NAMALWA (cell line): ENCODE data around the gene STK40.

Source experiments
- DNase-seq: peaks from one replicate; pipeline ENCODE4 v3.0.0-alpha.2; 2015; ENCODE audit warnings: low spot score

STK40 gene

DNA sequence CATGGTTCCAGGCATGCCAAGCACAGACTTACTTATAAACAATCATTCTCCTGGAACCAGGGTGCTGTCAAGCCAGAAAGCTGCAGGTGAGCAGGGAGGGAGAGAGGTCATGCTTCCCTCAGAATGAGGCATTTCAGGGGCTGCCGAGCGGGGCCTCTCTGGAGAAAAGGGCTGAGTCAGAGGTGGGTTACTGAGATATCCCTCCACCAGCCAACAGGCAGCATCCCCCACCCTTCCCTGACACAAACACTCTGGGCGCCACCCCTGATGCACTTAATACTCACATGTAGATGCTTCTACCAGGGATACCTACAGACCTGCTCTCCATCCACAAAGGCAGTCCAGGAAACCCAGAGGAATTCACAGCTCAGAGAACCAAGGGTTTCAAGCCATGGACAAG lies 13.1 kb downstream of the STK40 start:
- no peak for DNase-seq

DNA sequence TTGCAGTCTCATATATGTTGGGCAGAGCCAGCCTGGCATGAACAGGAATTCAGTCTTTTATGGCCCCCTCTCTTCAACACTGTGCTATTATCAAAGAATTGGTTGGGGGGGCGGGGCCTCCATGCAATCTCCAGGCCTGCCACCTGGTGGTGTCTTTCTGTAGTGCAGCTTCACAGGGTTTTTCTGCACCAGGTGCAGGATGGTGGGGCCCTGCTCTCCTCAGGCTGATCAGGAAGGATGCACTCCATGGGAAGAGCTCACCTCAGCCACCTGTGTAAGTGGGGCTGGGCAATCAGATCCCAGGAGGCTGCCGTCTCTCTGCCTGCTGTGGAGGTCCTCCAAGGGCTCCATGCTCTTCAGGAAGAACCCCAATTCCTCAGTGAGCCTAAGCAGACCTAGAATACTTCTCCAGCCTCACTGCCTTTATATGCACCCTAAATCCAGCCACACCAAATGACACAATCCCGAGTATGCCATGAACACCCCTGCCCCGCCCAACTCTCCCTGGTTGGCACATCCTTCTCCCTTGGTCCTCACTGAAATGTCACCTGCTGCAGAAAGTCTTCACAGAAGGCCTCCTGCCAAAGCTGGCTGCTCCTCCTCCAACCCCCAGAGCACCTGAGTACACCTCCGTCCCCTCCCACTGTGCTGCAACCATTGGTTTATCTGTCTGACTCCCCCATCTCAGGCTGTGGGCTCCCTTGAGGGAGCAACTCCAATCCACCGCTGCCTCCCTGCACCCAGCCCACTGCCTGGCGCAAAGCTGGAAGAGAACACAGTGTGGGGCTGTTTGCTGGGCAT lies 16.5 kb downstream of the STK40 start:
- peak; percentile 87 for DNase-seq

DNA sequence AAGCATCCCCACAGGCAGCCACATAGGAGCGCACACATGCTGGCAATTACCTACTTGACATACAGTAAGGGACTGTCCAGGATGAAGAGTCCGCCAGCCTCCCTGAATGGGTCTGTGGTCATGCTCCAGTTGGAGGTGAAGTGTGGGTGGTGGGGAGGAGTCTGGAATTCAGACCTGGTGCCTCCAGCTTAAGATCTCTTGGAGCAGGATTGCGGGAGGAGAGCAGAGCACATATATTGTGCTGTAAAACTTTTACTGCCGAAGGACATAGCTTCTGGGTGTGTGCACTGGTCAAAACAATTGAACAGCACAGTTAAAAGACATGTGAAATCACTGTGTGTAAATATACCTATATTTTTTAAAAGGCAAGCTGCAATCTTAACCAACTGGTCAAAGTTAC lies 17.9 kb downstream of the STK40 start:
- DNase-seq: no peak

DNA sequence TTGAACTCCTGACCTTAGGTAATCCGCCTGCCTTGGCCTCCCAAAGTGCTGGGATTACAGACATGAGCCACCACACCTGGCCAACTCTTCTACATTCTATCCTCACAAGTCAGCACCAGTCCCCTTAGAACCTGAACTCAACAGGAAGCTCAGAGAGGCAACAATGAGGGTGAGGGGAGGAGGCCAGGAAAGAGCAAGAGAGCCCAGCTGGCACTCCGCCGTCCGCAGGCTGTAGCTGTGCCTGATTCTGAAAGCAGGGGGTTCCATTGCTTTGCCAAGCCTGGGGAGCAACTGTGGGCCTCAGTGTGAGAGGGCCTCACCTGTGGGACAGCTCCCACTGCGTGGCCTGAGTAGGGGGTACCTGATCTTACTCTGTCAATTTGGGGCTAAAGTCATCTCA lies 18.7 kb downstream of the STK40 start:
- DNase-seq: no peak

DNA sequence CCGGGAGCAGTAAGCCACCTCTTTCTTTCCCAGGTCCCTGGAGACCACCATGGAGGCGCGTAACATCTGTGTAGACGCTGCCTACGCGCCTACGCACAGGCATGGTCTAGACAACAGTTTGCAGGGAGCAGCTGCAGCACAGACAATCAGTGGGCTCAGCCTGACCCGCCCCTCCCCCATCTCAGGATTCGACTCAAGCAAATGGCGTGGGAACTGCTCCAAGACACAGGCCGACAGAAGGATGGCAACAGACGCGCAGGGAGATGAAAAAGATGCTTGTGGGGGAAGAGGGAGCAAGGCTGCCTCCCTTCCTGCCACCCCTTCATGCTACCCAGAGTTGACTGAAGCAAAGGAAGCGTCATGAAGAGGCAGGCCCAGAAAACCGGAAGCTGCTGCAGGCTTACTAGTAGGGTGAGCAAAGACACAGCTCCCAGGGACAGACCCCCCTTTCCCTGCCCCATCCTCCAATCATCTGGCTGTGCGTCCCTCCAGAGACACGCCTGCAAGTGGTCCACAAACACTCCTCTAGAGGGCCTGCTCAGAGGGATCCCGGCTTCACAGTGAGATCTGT lies 19.5 kb downstream of the STK40 start:
- DNase-seq: no peak

DNA sequence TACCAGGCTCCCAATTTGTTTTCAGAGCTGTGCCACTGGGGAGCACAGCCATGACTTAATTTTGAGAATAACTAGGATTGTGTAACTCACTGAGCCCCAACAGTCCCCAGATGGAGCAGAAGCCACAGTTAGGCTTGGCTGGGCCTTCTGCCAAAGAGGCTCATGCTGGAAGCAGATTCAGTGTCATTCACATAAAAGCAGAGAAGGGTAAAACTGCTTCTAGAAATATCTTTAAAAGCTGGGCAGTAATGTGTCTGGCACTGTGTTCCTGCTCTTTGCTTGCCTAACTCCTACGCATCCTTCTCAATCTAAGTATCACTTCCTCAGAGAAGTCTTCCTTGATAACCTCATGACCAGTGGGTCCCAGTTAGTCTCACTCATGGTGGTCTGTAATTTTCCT lies 20.3 kb downstream of the STK40 start:
- no peak for DNase-seq

DNA sequence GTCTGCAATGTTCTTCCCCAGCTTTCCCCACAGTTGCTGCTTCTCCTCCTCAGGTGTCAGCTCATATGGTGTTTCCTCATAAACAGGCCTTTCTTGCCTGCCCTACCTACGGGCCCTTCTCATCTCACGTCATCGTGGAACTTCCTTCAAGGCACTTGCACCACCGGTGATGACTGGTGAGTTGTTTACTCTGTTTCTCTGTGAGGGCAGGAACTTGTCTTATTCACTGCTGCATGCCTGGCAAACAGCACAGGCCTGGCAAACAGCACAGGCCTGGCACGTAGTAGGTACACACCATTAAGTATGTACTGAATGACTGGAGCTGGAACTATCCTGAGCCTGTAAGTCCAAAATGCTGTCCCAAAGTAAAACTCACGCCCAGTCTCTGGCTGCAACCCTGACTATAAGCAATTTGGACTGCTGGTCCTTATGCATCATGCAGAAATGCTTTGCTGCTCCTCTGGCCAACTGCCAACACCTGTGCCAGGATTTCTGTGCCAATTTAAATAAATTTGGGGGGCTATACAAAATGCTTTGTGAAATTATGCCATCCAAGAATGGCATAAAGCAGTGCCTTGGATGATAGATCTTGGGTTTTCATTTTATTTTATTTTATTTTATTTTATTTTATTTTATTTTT lies 25.7 kb downstream of the STK40 start:
- DNase-seq: no peak

DNA sequence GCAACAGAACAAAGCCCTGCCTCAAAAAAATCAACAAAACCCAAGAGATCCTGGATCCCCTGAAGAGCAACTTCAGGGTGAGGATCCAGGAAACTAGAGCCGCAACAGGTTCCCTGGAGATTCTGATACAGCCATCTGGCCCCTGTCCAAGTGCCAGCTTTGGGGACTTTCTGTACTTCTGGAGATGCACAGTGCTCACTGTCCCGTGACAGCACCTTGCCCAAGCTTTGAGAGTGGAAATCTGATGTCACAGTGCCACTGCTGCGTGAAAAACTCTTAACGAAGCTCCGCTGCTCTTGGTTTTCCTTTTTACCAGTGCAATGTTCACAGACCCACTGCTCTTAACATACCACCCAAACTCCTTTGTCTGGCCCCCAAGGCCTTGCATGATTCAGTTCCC lies 26.3 kb downstream of the STK40 start:
- peak; percentile 43 for DNase-seq

DNA sequence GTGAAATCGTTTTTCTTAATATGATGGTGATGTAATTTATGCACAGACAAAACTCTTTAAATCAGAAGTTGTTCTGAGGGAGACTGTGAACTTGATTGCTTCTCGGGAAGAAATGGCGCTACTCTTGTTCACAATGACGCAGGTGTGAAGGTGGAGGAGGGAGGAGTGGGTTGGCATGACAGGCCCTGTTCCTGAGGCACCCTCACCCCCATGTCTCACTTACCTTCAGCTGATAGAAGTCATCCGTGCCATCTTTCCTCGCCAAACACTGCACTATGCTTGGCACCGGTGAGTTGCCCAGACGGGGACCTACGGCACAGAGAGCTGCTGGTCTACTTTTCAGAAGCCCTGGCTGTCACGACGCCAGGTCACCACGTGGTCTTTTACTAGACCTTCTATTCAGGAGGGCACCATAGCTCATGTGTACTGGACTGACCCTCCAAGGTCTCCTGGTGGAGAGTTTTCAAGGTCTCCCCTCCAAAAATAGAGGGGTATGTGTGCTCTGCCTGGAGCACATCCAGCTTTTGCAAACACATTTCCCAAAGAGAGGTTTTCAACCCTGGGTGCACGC lies 27.1 kb downstream of the STK40 start:
- no peak for DNase-seq

DNA sequence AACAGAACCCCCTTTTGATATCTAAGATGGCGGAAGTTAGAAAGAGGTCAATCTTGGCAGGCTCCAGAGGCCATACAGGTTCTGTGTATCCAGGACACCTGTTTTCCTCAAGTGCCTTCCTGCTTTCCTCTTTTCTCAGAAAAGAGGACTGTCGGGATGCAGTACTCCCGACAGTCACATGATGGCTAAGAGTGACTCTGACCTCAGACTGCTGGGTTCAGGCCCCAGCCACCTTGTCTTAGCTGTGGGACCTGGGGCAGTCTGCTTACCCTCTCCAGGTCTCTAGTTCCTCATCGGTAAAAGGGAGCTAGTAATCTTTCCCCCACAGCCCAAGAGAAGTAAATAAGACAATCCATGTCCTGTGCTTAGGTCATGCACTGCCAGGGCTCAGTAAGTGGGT lies 29.9 kb downstream of the STK40 start:
- no peak for DNase-seq

DNA sequence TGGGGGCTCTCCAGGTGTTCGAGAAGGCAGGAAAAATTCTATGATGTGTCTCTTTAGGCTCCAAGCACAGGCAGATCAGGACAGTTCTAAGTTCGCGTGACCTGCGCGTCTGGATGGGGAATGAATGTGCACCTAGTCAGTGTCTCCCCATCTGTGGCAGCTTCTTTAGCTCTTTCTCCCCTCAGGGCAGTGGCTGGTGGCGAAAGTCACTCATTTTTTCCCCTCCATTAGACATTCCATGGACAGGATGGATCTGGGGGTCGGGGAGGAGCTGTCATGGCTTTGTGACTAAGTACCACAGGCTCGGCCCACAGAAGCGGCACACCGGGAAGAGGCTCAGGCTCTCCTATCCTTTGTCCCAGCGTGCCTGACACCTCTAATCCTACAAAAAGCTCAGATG lies 31.2 kb downstream of the STK40 start:
- no peak for DNase-seq

DNA sequence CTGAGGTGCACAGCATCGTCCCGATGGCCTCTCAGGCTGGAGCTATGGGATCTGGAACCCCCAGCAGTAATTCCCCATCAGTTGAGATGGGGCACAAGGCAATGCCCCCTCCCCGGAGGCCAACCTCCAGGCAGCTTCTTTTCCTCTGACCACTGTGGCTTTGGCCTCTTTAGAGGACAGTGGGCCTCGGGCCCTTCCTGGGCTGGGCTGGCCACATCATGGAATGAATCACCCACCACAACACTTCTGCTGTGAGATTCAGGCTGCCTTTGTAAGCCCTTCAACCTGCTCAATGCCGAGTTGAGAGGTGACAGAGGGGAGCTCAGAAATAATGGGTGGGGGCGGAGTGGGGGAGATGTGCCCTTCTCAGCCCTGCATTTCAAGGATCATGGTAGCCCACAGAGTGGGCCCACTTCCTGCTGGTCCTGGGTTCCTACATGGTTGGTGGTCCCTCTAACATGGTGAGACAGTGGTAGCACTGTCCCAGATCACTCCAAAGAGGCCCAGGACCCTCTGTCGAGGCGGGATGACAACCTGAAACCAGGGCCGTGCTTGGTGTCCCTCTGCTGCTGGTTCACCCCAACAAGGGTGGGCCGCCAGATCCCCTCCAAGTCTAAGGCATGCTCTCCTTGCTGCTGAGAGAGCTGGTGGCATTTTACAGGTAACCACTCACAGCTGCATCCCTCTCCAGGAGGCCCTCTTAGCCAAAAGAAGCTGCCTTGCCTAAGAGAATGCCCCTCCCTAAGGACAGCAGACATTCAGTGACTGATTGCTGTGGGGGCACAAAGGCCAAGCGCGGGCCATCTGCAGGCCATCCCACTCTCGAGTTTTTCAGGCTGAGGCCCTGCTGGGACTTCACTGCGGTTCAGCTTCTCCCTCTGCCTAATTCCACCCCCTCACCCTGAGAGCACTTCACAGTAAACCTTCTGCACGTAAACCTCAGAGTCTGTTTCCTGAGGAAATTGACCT lies 32.5 kb downstream of the STK40 start:
- DNase-seq: no peak

DNA sequence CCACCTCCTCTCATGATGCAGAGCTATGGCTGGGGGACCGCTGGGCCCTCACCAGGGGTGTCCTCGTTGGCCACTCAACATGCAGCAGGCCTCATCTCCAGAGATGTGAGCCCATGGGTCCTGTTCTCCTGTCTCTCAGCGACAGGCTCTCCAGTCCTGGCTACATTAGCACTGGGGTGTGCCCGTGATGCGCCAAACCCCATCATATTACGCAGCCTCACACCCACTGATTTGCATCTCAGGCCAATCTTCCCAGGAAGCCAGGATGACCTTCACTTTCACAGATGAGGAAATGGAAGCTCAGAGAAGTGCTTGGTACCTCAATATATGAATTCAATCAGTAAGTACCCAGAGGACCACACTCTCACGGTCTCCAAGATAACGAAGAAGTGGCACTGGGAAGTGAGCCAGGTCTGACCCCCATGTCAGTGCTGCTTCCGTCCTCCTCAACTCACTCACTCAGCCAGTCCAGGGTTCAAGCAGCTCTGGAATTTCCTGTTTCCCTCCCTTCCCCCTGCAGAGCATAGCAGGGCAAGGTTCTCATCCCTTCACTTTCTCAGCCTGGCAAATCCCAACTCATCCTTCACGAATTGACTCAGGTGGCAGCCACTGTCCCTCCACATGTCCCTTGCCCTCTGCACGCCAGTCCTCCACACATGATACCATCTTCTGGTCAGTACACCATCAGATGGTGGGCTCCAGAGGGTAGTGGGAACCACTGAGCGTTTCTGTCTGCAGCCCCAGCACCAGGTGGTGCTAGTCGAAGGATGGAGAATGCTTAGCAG lies 33.4 kb downstream of the STK40 start:
- no peak for DNase-seq

DNA sequence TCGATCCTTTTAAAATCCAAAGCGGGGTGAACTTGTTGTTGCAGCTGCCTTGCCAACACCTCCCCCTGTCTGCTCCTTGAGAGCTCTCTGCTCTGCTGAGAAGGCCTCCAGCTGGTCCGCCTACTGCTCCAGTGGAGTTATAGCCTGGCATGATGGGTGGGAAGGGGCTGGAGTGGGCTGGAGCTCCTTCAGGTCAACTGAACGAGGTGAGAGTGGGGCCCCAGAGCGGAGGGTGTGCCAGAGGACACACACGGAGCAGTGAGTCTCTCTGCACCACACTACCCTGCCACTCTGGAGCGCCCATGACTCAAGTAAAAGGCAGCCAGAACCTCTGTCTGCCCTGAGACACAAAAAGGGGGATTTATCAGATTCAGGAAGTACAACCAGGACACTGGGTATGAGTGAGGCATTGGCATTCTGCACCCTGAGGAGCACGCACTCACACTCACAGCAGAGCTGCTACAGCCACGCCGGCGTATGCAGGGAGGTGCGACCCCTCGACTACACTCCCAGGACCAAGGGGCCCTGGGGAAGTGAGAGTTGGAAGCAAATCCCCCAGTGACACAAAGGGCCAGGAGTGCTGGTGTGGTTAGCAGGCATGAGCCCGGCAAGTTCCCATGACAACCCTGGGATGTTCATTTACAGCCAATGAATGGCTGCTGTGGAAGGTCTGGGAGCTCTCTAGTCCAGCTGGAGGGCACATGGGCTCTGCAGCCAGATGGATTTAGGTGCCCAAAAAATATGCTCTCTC lies 34.3 kb downstream of the STK40 start:
- no peak for DNase-seq

DNA sequence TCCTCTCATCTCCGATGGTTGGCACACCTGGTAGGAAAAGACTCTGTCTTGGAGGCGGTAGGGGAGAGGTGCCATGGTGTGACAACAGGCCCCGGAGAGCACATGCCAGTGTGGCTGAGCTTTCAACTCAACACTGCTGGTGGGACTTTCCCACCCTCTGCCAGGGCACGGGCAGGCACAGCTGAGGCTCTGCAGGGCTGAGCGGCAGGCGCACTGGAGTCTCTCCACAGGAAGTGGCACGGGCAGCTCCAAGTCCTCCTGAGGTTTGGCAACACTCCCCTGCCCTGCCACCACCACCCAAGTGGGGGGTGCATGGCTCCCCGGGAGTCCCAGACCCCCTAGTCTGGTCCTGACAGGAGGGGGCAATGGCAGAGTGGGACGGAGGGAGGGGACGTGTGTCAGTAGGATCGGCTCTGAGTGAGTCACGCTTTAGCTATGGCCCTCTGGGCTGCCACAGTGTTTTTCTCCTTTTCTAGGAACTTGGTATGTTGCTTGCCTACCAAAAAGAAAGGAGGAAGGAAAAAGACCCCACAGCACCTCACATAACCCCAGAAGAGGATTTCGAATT lies 35.0 kb downstream of the STK40 start:
- no peak for DNase-seq

DNA sequence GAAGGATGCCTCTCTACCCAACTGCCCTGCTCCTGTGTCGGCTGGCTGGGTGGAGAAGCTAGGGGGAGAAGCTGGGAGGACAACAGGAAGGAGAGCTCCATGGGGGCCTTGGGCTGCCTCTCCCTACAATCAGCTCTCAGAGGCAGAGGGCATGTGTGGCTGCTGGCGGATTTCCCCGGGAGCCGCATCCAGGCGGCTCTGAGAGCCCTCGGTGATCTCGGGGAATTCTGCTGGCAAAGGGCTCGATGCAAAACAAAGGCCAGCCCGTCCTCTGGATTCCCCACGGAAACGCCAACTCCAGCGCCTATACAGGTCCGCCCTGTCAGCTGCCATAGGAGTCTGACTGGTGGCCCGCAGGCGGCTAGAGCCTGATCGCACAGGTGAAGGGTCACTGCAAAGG lies 35.9 kb downstream of the STK40 start:
- DNase-seq: no peak

DNA sequence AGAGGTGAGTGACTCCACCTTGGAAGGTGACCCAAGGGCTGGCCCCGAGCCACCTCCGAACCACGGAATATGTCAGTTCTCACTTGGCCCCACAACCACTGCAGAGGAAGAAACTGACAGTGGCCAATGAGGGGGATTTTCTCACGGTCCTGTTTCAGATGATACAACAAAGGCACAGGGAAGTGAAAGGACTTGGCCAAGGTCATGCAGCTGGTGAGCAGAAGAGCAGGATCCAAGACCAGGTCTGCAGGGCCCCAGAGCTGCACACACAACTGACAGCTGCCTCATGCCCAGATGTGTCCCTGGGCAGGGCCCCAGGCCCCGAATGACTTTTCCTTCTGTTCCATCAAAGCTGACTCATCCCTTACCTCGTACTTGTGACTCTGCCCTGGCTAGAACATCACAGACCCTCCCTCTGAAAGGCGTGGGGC lies 36.5 kb downstream of the STK40 start:
- peak; percentile 67 for DNase-seq

DNA sequence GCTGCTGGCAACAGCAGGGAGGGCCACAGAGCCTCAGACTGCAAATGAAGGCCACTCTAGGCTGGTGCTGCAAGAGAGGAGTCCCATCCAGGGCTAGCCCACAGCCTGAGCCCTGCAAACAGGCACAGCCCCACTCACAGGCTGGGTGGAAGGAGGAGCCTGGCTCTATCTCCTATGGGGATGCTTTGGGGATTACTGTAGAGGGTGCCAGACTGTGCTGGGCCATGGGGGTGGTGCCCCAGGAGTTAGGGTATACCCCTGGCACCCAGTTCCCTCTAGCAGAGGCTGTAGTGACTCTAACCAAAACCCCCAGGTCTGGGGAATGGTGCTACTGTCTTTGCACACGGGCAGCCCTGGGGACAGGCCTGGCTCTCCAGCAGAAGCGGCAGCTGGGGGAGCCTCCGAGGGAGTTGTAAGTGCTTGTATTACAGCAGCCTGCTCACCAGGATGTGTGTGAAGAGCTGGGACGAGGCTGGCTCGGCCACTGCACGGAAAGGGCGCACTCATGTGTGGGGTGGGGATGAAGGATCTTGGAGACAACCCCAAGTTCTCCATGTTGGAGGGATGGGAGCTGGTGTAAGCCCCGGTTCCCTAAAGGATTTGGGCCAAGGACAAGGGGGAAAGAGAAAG lies 38.9 kb downstream of the STK40 start:
- no peak for DNase-seq

DNA sequence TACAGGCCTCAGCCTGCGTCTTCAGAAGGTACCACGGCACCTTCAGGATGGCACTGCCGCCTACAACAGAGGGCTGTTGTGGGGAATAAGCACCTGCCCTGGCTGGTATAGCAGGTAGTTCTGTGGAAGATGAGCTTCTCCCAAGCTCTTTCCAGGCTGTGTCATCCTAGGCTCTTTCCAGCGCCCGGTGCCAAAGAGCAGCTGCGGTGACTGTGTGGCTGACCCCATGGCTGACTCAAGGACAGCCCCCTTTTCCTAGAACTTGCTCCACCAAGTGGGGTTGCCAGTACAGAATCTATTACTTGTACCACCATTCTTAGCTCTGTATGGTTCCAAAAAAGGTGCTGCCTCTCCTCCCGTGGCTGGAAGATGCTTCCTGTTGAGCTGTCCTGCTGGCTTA lies 40.4 kb downstream of the STK40 start:
- DNase-seq: no peak

DNA sequence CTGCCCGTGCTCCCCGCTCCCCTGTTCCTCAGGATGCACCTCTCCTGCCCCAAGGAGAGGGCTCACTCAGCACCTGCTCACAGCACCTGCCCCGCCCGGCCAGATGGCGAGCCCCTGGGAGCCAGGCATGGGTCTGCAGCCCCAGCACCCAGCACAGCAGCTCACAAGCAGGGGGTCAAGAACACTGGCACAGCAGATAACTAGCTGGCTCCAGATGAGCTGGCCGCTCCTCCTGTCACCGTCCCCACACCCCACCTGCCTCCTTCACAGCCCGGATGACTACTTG lies 41.4 kb downstream of the STK40 start:
- DNase-seq: no peak
